C4-2B (cell line): ENCODE measurements around the gene PRKCZ.
"Not testable (repeated sequence)": the region's sequence is repeated elsewhere in the genome, so short reads cannot be mapped to it uniquely, and the experiment has no call there.

Experiments used
- H3K27ac ChIP-seq: fragments of 450-650 bp; 2 replicates; pipeline ENCODE4 v1.5.1; 2017
- CTCF ChIP-seq: fragments of 450-650 bp; conservative IDR thresholded peaks from 2 replicates; pipeline ENCODE4 v1.5.1; 2017; ENCODE audit warnings: mild to moderate bottlenecking
- ZFX ChIP-seq: fragments of 450-650 bp; IDR thresholded peaks from 2 replicates; pipeline ENCODE4 v1.6.1; 2017

The PRKCZ gene

GRCh38 chr1:2141025-2141424, 90.8 kb downstream of the PRKCZ start:
- H3K27ac ChIP-seq: no peak overlapping the region

GRCh38 chr1:2143814-2144500, 93.7 kb downstream of the PRKCZ start:
- TF ChIP-seq ZFX (no peak), CTCF (no peak)
- no peak overlapping the region for H3K27ac ChIP-seq

More at GRCh38 chr1:2141025-2141424, 90.8 kb downstream of the PRKCZ start:
- TF ChIP-seq ZFX (no peak), CTCF (no peak)

GRCh38 chr1:2144501-2145090, 94.4 kb downstream of the PRKCZ start:
- TF ChIP-seq ZFX: no peak
- TF ChIP-seq CTCF: no peak
- H3K27ac ChIP-seq: no peak overlapping the region

- no peak overlapping the region for H3K27ac ChIP-seq
- no peak for TF ChIP-seq ZFX
- TF ChIP-seq CTCF: no peak
Measured at GRCh38 chr1:2145946-2146835, 96.0 kb downstream of the PRKCZ start.

GRCh38 chr1:2146836-2147517, 96.8 kb downstream of the PRKCZ start:
- no peak overlapping the region for H3K27ac ChIP-seq
- TF ChIP-seq CTCF (no peak), ZFX (no peak)

- not testable (repeated sequence) for H3K27ac ChIP-seq
Measured at GRCh38 chr1:2147869-2148268, 97.7 kb downstream of the PRKCZ start.

GRCh38 chr1:2148691-2149090, 98.5 kb downstream of the PRKCZ start:
- TF ChIP-seq CTCF (no peak), ZFX (no peak)
- no peak overlapping the region for H3K27ac ChIP-seq
